GM11168 (cell line): ENCODE measurements around the gene ZNF429.
"Not testable (repeated sequence)": the region's sequence is repeated elsewhere in the genome, so short reads cannot be mapped to it uniquely, and the experiment has no call there.

Experiments
- in situ Hi-C: fragments of 300-500 bp; cut with MboI; formaldehyde crosslinking; loops from one replicate; pipeline ENCODE4 v1.12.0; 2022; ENCODE audit warnings: low sequenced_read_pairs; ENCODE audit not compliant: unreplicated experiment

Gene ZNF429

GRCh38 chr19:21512609-21513008 lies 7.2 kb downstream of the ZNF429 start:
- in situ Hi-C loops, result not testable (repeated sequence)

DNA sequence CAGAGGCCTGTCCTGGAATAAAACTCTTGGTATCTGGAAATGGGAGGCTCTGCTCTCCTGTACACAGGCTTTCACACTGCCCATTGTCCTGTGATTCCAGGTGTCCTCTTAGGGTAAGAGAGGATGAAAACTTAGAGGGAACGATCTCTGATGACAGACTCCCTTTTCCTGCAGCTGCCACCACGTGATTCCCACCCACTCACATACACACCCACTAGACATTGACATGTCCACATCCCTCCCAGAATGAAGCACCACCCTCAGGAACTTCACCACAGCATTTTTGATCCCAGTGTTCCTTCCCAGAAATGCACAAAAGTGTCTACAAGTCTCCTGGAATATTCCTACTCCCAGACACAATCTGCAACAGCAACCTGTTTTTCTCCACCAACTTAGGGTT lies 8.2 kb downstream of the ZNF429 start:
- in situ Hi-C loops, result no loop called here

- in situ Hi-C loops, result no loop called here
Measured at GRCh38 chr19:21519488-21519887, 14.1 kb downstream of the ZNF429 start.

GRCh38 chr19:21532904-21533303 lies 27.5 kb downstream of the ZNF429 start:
- in situ Hi-C loops, result no loop called here

DNA sequence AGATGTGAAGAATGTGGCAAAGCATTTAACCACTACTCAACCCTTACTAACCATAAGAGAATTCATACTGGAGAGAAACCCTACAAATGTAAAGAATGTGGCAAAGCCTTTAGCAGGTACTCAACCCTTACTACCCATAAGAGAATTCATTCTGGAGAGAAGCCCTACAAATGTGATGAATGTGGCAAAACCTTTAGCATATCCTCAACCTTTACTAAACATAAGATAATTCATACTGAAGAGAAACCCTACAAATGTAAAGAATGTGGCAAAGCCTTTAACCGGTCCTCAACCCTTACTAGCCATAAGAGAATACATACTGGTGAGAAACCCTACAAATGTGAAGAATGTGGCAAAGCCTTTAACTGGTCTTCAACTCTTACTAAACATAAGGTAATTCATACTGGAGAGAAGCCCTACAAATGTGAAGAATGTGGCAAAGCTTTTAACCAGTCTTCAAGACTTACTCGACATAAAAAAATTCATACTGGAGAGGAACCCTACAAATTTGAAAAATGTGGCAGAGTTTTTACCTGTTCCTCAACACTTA lies 31.4 kb downstream of the ZNF429 start:
- in situ Hi-C loops, result not testable (repeated sequence)

DNA sequence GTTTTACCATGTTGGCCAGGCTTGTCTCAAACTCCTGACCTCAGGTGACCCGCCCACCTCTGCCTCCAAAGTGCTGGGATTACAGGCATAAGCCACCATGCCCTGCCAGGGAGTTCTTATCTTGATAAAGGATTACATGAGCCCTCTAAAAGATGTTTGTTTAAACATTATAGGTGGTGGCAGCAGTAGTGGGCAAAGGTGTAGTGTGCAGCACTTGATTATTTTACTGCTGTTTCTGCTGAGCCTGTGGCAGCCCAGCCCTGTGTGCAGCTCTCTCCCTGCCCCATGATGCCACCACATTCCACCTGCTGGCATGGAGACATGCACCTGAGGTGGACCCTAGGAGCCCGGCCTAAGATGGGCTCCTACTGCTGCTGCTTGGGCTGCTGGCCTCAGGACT lies 54.0 kb downstream of the ZNF429 start:
- in situ Hi-C loops, result no loop called here

DNA sequence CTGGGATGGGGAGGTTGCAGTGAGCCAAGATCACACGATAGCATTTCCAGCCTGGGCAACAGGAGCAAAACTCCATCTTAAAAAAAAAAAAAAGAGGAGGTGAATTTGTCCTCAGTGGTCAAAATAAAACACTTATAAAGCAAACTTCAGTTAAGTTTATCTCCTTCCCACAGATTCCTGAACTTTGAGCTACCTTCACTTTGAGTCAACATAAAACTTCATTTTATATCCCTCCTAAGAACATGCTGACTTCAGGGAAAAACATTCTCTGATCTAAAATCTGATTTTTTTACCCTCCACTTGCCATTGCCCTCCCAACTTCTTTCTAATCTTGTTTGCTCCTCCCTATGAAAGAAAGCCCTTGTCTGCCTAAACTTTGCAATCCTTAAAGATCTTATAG lies 59.0 kb downstream of the ZNF429 start:
- in situ Hi-C loops, result no loop called here

GRCh38 chr19:21566073-21566472 lies 60.7 kb downstream of the ZNF429 start:
- in situ Hi-C loops, result no loop called here

DNA sequence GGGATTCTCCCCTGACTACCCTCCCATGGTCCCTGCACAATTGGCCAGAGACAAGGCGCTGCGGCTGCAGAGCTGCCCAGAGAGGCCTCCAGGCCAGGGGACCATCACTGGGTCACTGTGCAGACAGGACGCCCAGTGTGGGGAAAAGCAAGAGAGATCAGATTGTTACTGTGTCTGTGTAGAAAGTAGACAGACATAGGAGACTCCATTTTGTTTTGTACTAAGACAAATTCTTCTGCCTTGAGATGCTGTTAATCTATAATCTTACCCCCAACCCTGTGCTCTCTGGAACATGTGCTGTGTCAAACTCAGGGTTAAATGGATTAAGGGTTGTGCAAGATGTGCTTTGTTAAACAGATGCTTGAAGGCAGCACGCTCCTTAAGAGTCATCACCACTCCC lies 62.4 kb downstream of the ZNF429 start:
- in situ Hi-C loops, result not testable (repeated sequence)

- in situ Hi-C loops, result no loop called here
Measured at GRCh38 chr19:21568816-21569493, 63.6 kb downstream of the ZNF429 start.

DNA sequence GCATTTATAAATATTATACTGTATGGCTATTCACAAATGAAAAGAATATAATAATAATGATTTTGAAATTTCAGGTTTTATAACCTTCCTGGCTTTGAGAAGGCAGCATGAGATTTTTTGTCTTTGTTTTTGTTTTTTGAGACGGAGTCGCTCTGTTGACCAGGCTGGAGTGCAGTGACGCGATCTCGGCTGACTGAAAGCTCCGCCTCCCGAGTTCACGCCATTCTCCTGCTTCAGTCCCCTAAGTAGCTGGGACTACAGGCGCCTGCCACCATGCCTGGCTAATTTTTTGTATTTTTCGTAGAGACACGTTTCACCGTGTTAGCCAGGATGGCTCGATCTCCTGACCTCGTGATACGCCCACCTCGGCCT lies 64.1 kb downstream of the ZNF429 start:
- in situ Hi-C loops, result no loop called here

GRCh38 chr19:21571316-21571715 lies 65.9 kb downstream of the ZNF429 start:
- in situ Hi-C loops, result no loop called here

GRCh38 chr19:21574607-21575006 lies 69.2 kb downstream of the ZNF429 start:
- in situ Hi-C loops, result no loop called here

DNA sequence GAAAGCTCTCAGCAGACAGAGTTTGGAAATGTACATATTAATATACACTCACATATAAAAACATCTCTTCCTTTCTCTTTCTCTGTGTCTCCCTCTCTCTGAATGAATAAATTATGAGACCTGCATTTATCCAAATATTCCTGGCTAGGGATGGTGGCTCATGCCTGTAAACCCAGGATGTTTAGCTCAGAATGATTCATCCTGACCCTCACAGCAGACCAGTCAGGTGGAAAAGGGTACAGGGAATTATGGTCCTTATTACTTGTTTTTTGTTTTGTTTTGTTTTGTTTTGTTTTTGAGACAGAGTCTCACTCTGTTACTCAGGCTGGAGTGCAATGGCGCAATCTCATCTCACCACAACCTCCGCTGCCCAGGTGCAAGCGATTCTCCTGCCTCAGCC lies 71.1 kb downstream of the ZNF429 start:
- in situ Hi-C loops, result no loop called here

DNA sequence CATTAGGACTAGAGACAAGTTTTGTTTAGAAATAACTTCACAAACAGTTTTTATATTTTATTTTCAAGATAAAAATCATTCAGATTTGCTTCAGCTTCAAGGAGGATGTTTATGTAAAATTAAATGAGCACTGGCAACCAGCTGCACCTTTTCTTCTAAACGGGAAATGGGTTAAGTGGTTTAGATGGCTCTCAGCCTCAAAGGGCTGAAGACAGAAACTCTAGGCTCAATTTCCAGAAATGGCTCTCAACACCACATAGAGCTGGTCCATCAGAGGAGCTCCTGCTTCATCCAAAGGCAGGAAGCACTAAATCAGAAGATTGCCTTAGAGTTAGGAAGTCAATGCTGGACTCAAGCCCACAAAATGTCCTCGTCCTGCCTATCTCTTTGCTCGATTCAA lies 74.7 kb downstream of the ZNF429 start:
- in situ Hi-C loops, result no loop called here

GRCh38 chr19:21580818-21581217 lies 75.4 kb downstream of the ZNF429 start:
- in situ Hi-C loops, result no loop called here

GRCh38 chr19:21581646-21582240 lies 76.3 kb downstream of the ZNF429 start:
- in situ Hi-C loops, result no loop called here

DNA sequence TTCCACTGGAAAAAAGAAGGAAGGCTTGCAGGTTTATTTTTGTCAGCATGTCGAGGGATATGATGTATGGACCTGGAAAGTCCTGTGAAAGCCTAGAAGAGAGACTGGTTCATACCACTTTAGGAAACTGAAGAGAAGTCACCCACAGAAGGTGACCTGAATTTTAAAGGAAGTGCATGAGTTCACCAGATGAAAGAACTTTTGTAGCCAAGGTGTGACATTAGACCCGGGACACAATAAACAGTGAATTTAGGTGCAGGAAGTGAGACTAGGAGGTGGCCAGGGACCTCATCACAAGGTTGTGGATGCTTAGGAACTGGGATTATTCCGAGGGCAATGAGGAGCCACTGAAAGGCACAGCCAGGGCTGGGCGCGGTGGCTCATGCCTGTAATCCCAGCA lies 79.1 kb downstream of the ZNF429 start:
- in situ Hi-C loops, result no loop called here

GRCh38 chr19:21585281-21585890 lies 80.0 kb downstream of the ZNF429 start:
- in situ Hi-C loops, result no loop called here

- in situ Hi-C loops, result no loop called here
Measured at GRCh38 chr19:21586311-21587116, 81.1 kb downstream of the ZNF429 start.

DNA sequence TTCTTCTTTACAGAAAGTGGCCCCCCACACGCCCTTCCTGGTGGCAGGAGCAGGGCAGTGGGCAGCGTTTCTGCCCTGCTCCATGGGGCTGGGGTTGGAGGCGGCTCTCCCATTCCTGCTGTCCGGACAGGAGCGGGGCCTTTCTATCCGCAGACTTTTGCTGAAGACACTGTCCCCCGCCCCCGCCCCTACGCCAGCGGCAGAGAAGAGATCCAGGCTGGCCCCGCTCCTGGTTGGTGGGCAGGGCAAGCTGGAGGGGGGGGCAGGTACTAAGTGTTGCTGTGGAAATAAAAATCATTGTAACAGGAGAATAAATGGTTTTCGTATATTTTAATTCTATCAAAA lies 81.7 kb downstream of the ZNF429 start:
- in situ Hi-C loops, result no loop called here
